ENCODE results near the gene CAV1. TPM values are rescaled to one million over a fixed set of nuclear protein-coding genes. Genes with fewer than 3 reads are reported as not detected.

CAV1 gene
- total RNA-seq, 1 donor from 2014 or later, result 531 TPM

DNA sequence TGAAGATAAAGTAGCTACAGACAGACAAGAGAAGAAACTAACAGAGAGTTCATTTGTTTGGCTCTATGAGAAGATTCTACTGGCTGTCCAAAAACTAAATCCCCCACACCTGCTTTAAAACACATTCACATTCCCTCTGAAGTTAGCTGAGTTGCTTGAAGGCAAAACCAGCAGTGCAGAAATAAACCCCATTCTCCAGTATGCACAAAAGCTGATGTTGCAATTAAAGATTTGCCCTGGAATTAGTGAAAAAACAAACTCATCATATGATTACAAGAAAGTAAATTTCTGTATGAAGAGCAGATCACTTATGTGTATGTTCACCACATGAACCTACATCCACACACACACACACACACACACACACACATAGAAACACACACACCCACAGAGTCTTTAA is 9.3 kb upstream of the CAV1 start:
- Histone ChIP-seq H3K36me3 (no peaks in the 10 kb centered on the region), H3K9me3 (no peaks in the 10 kb centered on the region), H3K4me1 (peaks cover 6% of the 10 kb centered on the region), H3K4me3 (no peak overlapping the region), H3K27ac (no peak overlapping the region), H3K27me3 (ENCODE audit: low read depth) (no peaks in the 10 kb centered on the region)
- TF ChIP-seq, protein P1, sequence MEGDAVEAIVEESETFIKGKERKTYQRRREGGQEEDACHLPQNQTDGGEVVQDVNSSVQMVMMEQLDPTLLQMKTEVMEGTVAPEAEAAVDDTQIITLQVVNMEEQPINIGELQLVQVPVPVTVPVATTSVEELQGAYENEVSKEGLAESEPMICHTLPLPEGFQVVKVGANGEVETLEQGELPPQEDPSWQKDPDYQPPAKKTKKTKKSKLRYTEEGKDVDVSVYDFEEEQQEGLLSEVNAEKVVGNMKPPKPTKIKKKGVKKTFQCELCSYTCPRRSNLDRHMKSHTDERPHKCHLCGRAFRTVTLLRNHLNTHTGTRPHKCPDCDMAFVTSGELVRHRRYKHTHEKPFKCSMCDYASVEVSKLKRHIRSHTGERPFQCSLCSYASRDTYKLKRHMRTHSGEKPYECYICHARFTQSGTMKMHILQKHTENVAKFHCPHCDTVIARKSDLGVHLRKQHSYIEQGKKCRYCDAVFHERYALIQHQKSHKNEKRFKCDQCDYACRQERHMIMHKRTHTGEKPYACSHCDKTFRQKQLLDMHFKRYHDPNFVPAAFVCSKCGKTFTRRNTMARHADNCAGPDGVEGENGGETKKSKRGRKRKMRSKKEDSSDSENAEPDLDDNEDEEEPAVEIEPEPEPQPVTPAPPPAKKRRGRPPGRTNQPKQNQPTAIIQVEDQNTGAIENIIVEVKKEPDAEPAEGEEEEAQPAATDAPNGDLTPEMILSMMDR (IDR thresholded peaks at IDR 0.05), result no peak
- ATAC-seq, result no peak
- DNase-seq, result no peak
- intact Hi-C loops (cut with DNase I), result no loop called here

DNA sequence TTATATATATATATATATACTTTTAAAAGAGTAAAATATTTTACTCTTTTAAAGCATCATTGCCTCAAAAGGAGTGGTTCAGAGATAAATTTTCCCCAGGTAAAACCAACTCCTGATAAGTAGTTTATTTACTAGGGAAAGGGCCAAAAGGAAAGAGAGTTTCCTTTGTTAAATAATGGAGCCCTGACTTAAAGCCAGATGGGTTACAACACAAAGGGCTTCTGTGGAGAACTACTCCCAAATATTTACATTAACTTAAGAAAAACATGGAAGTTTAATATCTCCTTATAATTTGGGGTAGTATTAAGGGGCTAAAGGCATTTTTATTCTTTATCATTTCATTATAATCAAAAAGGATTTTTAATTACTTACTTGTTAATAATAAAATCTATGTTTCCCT is 8.5 kb upstream of the CAV1 start:
- Histone ChIP-seq H3K4me3 (no peak overlapping the region), H3K36me3 (no peaks in the 10 kb centered on the region), H3K27ac (no peak overlapping the region), H3K4me1 (peaks cover 2% of the 10 kb centered on the region), H3K27me3 (ENCODE audit: low read depth) (no peaks in the 10 kb centered on the region), H3K9me3 (no peaks in the 10 kb centered on the region)
- DNase-seq (no peak), ATAC-seq (no peak)
- intact Hi-C loops (cut with DNase I), result no loop called here
- TF ChIP-seq, protein P1 (IDR thresholded peaks at IDR 0.05), result no peak

DNA sequence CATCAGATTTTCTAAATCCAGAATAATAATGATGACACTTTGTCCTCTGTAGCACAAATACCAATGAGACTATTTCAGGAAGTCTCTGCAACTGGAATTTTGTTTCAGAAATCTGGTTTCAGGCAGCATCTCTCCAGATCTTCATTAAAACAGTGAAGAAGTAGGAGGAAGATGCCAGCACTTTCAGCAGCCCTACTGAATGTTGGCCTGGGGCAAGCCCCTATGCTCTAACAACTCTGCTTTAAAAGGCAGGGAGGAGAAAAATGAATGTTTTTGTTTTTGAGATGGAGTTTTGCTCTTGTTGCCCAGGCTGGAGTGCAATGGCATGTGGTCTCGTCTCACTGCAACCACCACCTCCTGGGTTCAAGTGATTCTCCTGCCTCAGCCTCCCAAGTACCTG is 7.2 kb upstream of the CAV1 start:
- Histone ChIP-seq H3K9me3 (no peaks in the 10 kb centered on the region), H3K36me3 (no peaks in the 10 kb centered on the region), H3K4me3 (no peak overlapping the region), H3K27ac (no peak overlapping the region), H3K4me1 (no peaks in the 10 kb centered on the region), H3K27me3 (ENCODE audit: low read depth) (no peaks in the 10 kb centered on the region)
- no peak for DNase-seq
- intact Hi-C loops (cut with DNase I), result no loop called here
- ATAC-seq, result no peak
- TF ChIP-seq, protein P1 (IDR thresholded peaks at IDR 0.05), result no peak

DNA sequence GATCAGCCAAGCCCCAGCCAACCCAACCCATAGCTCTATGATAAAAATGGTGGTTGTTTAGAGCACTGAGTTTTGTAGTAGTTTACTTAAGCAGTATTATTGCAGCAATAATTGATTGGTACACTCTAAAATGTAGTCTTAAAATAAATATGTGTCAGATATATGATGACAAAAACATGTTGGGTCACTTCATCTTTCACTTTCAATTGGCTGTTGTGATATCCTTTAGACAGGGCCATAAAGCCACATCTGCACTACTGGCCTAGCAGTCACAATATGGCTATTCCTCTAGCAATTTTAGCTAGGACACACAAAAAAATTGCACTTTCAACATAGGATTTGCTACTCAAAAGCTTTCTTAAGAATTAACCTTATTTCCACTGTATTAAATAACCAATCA is 5.9 kb upstream of the CAV1 start:
- no peak for DNase-seq
- no peaks in the 10 kb centered on the region for H3K36me3 ChIP-seq
- intact Hi-C loops (cut with DNase I), result no loop called here
- no peak overlapping the region for H3K4me3 ChIP-seq
- H3K9me3 ChIP-seq, result no peaks in the 10 kb centered on the region
- H3K27me3 ChIP-seq (ENCODE audit: low read depth), result no peaks in the 10 kb centered on the region
- no peak overlapping the region for H3K27ac ChIP-seq
- TF ChIP-seq, protein P1 (IDR thresholded peaks at IDR 0.05), result no peak
- H3K4me1 ChIP-seq, result peaks cover 5% of the 10 kb centered on the region
- no peak for ATAC-seq

DNA sequence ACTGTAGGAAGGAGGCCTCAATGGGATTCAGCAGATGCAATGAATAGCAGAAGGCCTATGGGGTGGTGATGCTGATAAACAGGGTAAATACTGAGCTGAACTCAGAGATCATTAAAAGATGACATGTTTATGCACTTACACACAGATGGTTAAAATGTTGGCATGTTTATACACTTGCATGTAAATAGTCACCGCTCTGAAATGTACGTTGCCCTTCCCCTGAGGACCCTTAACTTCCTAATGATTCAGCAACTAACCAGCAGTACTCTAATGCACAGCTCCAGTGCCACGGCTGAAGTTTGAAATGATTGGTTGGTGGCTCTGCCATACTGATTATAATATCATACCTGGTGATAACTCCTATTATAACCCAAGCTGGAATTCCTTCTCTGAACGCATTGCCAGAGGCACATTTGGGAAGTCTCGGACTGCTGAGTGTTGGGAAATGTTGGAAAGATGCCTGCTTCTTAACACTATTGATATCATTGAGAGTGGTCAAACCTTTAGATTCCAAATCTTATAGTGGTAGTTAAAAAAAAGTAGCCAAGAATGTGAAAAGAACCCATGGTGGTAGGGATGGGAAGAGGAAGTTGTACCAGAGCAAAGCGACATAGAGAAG is 3.7 kb upstream of the CAV1 start:
- Histone ChIP-seq H3K4me3 (no peak overlapping the region), H3K36me3 (no peaks in the 10 kb centered on the region), H3K27ac (no peak overlapping the region), H3K4me1 (peaks cover 11% of the 10 kb centered on the region), H3K27me3 (ENCODE audit: low read depth) (peaks cover 10% of the 10 kb centered on the region), H3K9me3 (no peaks in the 10 kb centered on the region)
- ATAC-seq (no peak), DNase-seq (no peak)
- TF ChIP-seq, protein P1 (IDR thresholded peaks at IDR 0.05), result no peak
- intact Hi-C loops (cut with DNase I), result loop anchor here (10.0 kb wide), 1 partner anchor 256 kb away; no protein-coding TSS in a partner anchor
